Measurements from ENCODE around the gene IL20RB. TPM values are rescaled to one million over a fixed set of nuclear protein-coding genes. Genes with fewer than 3 reads are reported as not detected.
"Not testable (repeated sequence)": the region's sequence is repeated elsewhere in the genome, so short reads cannot be mapped to it uniquely, and the experiment has no call there.

IL20RB gene
- total RNA-seq, 3 donors from 2014 or later = 1.0 to 1.5 (median 1.1) TPM

- H3K4me1 Mint-ChIP-seq (ENCODE audit: low read depth) = peaks cover 15% of the 10 kb centered on the region
- no peaks in the 10 kb centered on the region for H3K9me3 Mint-ChIP-seq
- peaks cover 7% of the 10 kb centered on the region for H3K36me3 Mint-ChIP-seq (ENCODE audit: insufficient read depth)
- H3K4me3 Mint-ChIP-seq = no peak overlapping the region
- no peak for DNase-seq
- no peaks in the 10 kb centered on the region for H3K27me3 Mint-ChIP-seq (ENCODE audit: low read depth)
- ATAC-seq = no peak
Observed at GRCh38 chr3:136954980-136955780, 2.6 kb upstream of the IL20RB start.

DNA sequence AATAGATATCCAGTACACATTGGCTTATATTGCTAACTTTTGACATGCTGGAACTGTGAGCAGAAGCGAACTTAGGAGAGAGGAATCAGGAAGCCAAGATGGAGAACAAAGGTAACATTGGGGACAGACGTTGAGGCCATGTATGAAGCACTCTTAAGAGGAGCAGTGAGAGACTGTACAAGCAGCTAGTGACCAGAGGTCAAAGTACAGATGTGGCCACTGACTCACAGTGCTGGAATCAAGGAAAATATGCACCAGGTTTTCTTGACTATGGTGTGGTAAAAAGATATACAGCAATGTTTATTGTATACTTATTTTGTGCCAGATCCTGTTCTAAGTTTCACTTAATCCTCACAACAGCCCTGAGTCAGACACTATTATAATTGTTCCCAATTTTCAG, 2.0 kb upstream of the IL20RB start:
- DNase-seq (no peak), ATAC-seq (no peak)
- no peaks in the 10 kb centered on the region for H3K27me3 Mint-ChIP-seq (ENCODE audit: low read depth)
- no peaks in the 10 kb centered on the region for H3K9me3 Mint-ChIP-seq
- H3K4me3 Mint-ChIP-seq = no peak overlapping the region
- peaks cover 15% of the 10 kb centered on the region for H3K4me1 Mint-ChIP-seq (ENCODE audit: low read depth)
- peaks cover 10% of the 10 kb centered on the region for H3K36me3 Mint-ChIP-seq (ENCODE audit: insufficient read depth)

GRCh38 chr3:136956971-136957370, 812 bp upstream of the IL20RB start:
- ATAC-seq = no peak
- DNase-seq = no peak
- Mint-ChIP-seq H3K36me3 (ENCODE audit: insufficient read depth) (peaks cover 10% of the 10 kb centered on the region), H3K4me1 (ENCODE audit: low read depth) (peaks cover 15% of the 10 kb centered on the region), H3K4me3 (no peak overlapping the region), H3K9me3 (no peaks in the 10 kb centered on the region), H3K27me3 (ENCODE audit: low read depth) (no peaks in the 10 kb centered on the region)

- H3K27me3 Mint-ChIP-seq (ENCODE audit: low read depth) = no peaks in the 10 kb centered on the region
Observed at GRCh38 chr3:136958939-136959338, 1.2 kb downstream of the IL20RB start.

GRCh38 chr3:136959599-136959998, 1.8 kb downstream of the IL20RB start:
- DNase-seq (no peak), ATAC-seq (no peak)
- Mint-ChIP-seq H3K4me3 (no peak overlapping the region), H3K27me3 (ENCODE audit: low read depth) (no peaks in the 10 kb centered on the region), H3K9me3 (no peaks in the 10 kb centered on the region), H3K36me3 (ENCODE audit: insufficient read depth) (peaks cover 10% of the 10 kb centered on the region), H3K4me1 (ENCODE audit: low read depth) (peaks cover 12% of the 10 kb centered on the region)

More at GRCh38 chr3:136958939-136959338, 1.2 kb downstream of the IL20RB start:
- Mint-ChIP-seq H3K4me1 (ENCODE audit: low read depth) (peaks cover 15% of the 10 kb centered on the region), H3K36me3 (ENCODE audit: insufficient read depth) (peaks cover 10% of the 10 kb centered on the region), H3K4me3 (no peak overlapping the region), H3K9me3 (no peaks in the 10 kb centered on the region)
- DNase-seq = no peak
- no peak for ATAC-seq

DNA sequence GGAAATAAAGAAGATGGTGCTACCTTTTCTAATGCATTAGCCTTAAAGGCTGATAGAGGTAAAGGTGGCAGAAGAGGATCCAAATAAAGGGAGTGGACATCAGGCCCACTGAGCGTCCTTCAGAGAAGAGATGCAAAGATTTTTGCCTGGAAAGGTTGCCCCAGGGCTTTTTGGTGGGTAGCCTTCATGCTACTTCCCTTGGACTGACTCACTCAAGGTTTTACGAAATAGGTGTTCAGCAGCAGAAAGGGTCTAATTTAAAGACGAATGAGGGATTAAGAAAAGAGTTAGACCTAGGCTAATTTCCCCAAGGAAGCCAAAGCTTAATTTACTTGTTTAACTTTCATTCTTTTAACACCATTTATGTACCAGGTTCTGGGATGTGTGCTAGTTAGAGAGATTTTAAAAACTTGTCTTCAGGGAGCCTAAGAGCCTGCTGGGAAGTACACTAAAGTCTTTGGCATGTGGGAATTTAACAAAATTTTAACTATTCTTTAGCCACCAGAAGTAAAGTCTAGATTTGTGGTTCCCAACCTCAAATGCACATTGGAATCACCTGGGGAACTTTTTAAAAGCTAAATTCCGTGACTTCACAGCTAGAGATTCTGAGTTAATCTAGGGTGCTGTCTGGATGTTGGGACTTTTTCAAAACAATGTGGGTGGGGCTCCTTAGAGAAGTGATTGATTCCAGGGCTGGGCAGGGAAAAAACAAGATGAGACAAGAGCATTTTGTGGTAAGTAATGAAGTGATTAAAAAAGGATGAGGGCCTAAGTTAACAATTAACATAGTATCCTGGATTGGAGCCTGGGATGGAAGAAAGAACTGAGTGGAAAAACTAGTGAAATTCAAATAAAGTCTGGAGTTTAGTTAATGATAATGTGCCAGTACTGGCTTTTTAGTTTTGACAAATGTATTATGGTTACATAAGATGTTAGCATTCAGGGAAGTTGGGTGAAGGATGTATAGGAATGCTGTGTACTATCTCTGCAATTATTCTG, 3.4 kb downstream of the IL20RB start:
- Mint-ChIP-seq H3K4me1 (ENCODE audit: low read depth) (peaks cover 1% of the 10 kb centered on the region), H3K27me3 (ENCODE audit: low read depth) (no peaks in the 10 kb centered on the region), H3K4me3 (no peak overlapping the region), H3K9me3 (no peaks in the 10 kb centered on the region), H3K36me3 (ENCODE audit: insufficient read depth) (peaks cover 9% of the 10 kb centered on the region)
- ATAC-seq (no peak), DNase-seq (no peak)

DNA sequence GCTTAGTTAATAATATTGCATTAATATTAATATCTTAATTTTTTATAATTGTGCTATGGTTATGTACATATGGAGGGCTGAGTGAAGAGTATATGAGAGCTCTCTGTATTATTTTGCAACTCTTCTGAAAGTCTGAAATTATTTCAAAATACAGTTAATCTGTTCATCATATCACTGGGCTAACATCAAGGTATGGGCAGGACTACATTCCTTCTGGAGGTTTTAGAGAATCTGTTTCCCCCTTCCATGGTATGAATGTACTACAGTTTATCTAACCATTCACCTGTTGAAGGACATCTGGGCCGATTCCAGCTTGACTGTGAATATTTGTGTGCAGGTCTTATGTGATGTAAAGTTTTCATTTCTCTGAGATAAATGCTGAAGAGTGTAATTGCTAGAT, 5.1 kb downstream of the IL20RB start:
- no peak for DNase-seq
- ATAC-seq = no peak
- Mint-ChIP-seq H3K9me3 (no peaks in the 10 kb centered on the region), H3K4me1 (ENCODE audit: low read depth) (no peaks in the 10 kb centered on the region), H3K4me3 (no peak overlapping the region), H3K27me3 (ENCODE audit: low read depth) (no peaks in the 10 kb centered on the region), H3K36me3 (ENCODE audit: insufficient read depth) (peaks cover 6% of the 10 kb centered on the region)

GRCh38 chr3:136969539-136969938, 11.8 kb downstream of the IL20RB start:
- not testable (repeated sequence) for H3K4me3 Mint-ChIP-seq; DNase-seq; H3K36me3 Mint-ChIP-seq (ENCODE audit: insufficient read depth); H3K27me3 Mint-ChIP-seq (ENCODE audit: low read depth); H3K4me1 Mint-ChIP-seq (ENCODE audit: low read depth); ATAC-seq
- peaks cover 13% of the 10 kb centered on the region for H3K9me3 Mint-ChIP-seq

- H3K4me1 Mint-ChIP-seq (ENCODE audit: low read depth) = no peaks in the 10 kb centered on the region
- no peak overlapping the region for H3K4me3 Mint-ChIP-seq
- H3K9me3 Mint-ChIP-seq = peaks cover 18% of the 10 kb centered on the region
- no peak for DNase-seq
- no peaks in the 10 kb centered on the region for H3K27me3 Mint-ChIP-seq (ENCODE audit: low read depth)
- ATAC-seq = no peak
- peaks cover 6% of the 10 kb centered on the region for H3K36me3 Mint-ChIP-seq (ENCODE audit: insufficient read depth)
Observed at GRCh38 chr3:136973352-136973751, 15.6 kb downstream of the IL20RB start.

DNA sequence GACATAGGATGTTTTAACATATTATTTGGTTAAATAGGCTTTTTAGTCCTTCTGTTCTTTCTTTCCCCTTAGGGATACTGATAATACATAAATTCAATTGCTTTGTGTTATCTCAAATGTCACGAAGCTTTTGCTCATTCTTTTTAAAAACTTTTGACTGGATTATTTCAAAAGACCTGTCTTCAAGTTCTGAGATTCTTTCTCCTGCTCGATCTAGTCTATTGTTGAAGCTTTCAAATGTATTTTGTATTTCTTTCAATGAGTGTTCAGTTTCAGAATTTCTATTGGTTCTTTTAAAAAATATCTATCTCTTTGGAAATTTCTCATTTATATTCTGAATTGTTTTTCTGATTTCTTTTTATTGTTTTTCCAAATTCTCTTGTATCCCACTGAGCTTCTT, 16.9 kb downstream of the IL20RB start:
- peaks cover 18% of the 10 kb centered on the region for H3K9me3 Mint-ChIP-seq
- no peaks in the 10 kb centered on the region for H3K4me1 Mint-ChIP-seq (ENCODE audit: low read depth)
- DNase-seq (no peak), ATAC-seq (no peak)
- no peaks in the 10 kb centered on the region for H3K27me3 Mint-ChIP-seq (ENCODE audit: low read depth)
- peaks cover 6% of the 10 kb centered on the region for H3K36me3 Mint-ChIP-seq (ENCODE audit: insufficient read depth)
- no peak overlapping the region for H3K4me3 Mint-ChIP-seq

DNA sequence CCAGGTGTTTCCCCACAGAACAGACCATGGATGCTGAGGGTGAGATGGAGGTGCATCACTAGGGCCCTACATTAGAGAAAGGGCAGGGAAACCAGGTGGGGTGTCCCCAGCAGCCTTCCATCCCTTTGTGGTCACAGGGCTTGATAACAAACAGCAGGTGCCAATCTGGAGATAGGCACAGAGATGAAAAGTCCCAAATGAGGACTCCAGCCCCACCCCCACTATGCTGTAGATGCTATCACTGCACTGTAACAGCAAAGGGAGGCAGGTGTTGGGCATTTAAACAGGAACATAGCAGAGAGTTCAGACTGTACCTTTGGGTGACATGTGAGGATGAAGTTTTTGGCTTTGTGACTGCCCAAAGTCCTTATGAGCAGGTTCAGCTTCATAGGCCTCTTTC, 21.4 kb downstream of the IL20RB start:
- no peak for ATAC-seq
- Mint-ChIP-seq H3K4me1 (ENCODE audit: low read depth) (no peaks in the 10 kb centered on the region), H3K9me3 (peaks cover 9% of the 10 kb centered on the region), H3K36me3 (ENCODE audit: insufficient read depth) (peaks cover 7% of the 10 kb centered on the region), H3K27me3 (ENCODE audit: low read depth) (no peaks in the 10 kb centered on the region), H3K4me3 (no peak overlapping the region)
- DNase-seq = no peak

DNA sequence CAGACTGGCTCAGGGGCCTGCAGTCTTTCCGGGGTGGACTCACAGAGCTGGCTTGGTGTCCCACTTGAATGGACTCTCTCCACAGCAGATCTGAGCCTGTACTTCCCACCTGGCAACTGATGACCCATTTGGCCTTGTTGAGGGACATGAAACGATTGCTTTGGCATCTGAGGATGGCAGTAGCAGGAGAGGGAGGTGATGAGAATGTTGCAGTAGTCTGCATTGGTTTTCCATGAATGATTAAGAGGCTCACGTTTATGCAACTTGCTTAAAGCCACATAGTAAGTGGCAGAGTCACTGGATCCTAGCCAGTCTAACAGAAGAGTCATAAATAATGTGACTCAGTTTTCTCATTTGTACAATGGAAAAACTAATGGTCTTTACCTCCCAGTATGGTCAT, 21.9 kb downstream of the IL20RB start:
- Mint-ChIP-seq H3K4me1 (ENCODE audit: low read depth) (no peaks in the 10 kb centered on the region), H3K27me3 (ENCODE audit: low read depth) (no peaks in the 10 kb centered on the region), H3K4me3 (no peak overlapping the region), H3K9me3 (peaks cover 4% of the 10 kb centered on the region), H3K36me3 (ENCODE audit: insufficient read depth) (peaks cover 5% of the 10 kb centered on the region)
- ATAC-seq = no peak
- no peak for DNase-seq

DNA sequence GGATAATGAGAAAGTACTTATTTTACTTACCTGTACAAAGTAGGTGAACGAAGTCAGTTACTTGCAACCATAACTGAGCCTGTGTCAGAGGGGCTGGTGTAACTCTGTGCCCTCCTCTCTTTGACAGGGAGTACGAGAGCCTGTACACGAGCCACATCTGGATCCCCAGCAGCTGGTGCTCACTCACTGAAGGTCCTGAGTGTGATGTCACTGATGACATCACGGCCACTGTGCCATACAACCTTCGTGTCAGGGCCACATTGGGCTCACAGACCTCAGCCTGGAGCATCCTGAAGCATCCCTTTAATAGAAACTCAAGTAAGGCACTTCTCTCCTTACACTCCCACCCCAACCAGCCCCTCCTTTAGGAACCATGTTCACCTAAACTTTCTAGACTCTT, 24.2 kb downstream of the IL20RB start:
- H3K9me3 Mint-ChIP-seq = no peaks in the 10 kb centered on the region
- H3K27me3 Mint-ChIP-seq (ENCODE audit: low read depth) = no peaks in the 10 kb centered on the region
- H3K4me3 Mint-ChIP-seq = no peak overlapping the region
- no peak for DNase-seq
- ATAC-seq = no peak
- no peaks in the 10 kb centered on the region for H3K4me1 Mint-ChIP-seq (ENCODE audit: low read depth)
- H3K36me3 Mint-ChIP-seq (ENCODE audit: insufficient read depth) = peaks cover 5% of the 10 kb centered on the region

DNA sequence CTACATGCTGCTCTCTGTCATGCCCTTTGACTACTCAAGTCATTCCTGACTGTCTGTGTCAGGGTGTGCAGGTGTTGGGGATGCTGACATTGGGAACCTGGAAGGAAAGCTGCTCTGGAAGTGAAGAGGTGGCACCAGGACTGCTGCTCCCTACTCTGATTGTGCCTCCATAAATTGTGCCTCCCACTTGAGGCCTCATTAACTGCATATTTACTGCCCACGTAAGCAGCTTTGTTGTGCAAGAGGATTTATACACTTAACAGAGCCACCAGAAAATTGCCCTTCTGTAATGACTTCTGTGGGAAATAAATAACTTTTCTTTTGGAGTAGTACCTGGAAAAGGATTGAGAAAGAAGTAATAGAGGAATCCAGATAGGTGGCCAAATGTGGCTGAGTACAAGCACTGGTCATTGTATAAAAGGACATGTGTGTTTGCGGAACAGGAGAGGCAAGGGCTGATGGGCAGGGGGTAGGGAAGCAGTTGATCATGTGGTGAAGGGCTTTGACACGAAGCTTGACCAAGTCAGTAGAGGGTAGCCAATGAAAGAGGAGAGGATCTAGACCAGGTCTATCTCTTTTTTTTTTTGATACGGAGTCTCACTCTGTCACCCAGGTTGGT, 24.8 kb downstream of the IL20RB start:
- ATAC-seq = no peak
- Mint-ChIP-seq H3K36me3 (ENCODE audit: insufficient read depth) (peaks cover 5% of the 10 kb centered on the region), H3K9me3 (no peaks in the 10 kb centered on the region), H3K4me3 (no peak overlapping the region), H3K4me1 (ENCODE audit: low read depth) (no peaks in the 10 kb centered on the region), H3K27me3 (ENCODE audit: low read depth) (no peaks in the 10 kb centered on the region)
- no peak for DNase-seq
